Keratinocyte (primary cell): ENCODE measurements around the gene IL23A.

Source experiments
- EZH2 ChIP-seq: IDR thresholded peaks from one replicate; pipeline ENCODE4 v1.6.1; 2012; ENCODE audit warnings: inconsistent platforms, mild to moderate bottlenecking, low read length, moderate library complexity
- TF ChIP-seq, protein P1 (sequence below), 3 experiments: IDR thresholded peaks in 1 of 3; conservative IDR thresholded peaks in 1 of 3; optimal IDR thresholded peaks in 1 of 3; 2 replicates in 2 of 3; 3 replicates in 1 of 3; pipeline versions ENCODE3 to v1.5.1; 2011; ENCODE audit warnings: low read length in 3 of 3, mild to moderate bottlenecking in 3 of 3, moderate library complexity in 2 of 3, control low read depth in 1 of 3, inconsistent platforms in 1 of 3; ENCODE audit not compliant: insufficient read depth in 2 of 3; ENCODE audit errors: extremely low read depth in 1 of 3

DNA sequence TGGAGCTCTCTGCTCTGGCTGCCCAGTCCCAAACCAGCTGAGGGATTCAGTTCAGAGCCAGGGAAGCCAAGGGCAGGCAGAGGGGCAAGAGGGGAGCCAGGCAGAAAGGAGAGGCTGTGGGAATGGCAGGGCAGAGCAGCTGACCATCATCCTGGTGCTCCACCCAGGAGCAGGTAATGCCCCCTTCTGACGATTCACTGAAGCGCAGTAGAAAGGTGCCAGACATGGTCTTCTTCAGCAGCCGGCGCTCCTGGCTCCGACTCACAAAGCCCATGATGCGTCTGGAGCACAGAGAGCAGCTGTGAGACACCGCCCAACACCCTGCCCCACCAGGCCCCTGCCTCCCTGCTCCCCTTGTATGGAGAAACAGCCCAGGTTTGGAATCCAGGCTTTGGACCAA, 8.0 kb downstream of the IL23A start:
- TF ChIP-seq, protein P1, sequence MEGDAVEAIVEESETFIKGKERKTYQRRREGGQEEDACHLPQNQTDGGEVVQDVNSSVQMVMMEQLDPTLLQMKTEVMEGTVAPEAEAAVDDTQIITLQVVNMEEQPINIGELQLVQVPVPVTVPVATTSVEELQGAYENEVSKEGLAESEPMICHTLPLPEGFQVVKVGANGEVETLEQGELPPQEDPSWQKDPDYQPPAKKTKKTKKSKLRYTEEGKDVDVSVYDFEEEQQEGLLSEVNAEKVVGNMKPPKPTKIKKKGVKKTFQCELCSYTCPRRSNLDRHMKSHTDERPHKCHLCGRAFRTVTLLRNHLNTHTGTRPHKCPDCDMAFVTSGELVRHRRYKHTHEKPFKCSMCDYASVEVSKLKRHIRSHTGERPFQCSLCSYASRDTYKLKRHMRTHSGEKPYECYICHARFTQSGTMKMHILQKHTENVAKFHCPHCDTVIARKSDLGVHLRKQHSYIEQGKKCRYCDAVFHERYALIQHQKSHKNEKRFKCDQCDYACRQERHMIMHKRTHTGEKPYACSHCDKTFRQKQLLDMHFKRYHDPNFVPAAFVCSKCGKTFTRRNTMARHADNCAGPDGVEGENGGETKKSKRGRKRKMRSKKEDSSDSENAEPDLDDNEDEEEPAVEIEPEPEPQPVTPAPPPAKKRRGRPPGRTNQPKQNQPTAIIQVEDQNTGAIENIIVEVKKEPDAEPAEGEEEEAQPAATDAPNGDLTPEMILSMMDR (optimal IDR thresholded peaks at IDR 0.05 in 1 of 3, IDR thresholded peaks at IDR 0.05 in 1 of 3, conservative IDR thresholded peaks at IDR 0.05 in 1 of 3; ENCODE audit: extremely low read depth in 1 of 3, insufficient read depth in 2 of 3, low read length in 3 of 3): peak in 2 of 3 experiments; percentile 8 to 30
- TF ChIP-seq EZH2: no peak
